Keratinocyte (primary cell): ENCODE data around the gene TEKTIP1. TPM values are rescaled to one million over a fixed set of nuclear protein-coding genes. Genes with fewer than 3 reads are reported as not detected.

Experiments used
- DNase-seq: peaks from one replicate; pipeline ENCODE4 v3.0.0-alpha.2; 2011; ENCODE audit warnings: low read depth, missing footprints, low spot score
- FAIRE-seq: peaks from 2 replicates; lab custom pipeline; 2011; peaks lifted over from hg19 to GRCh38; lab: Jason Lieb, UNC
- H2AFZ ChIP-seq: 2 replicates; pipeline ENCODE4 v1.6.0; 2012; ENCODE audit warnings: low read length, control low read depth, inconsistent platforms; ENCODE audit not compliant: control insufficient read depth
- H3K27ac ChIP-seq: 2 replicates; pipeline ENCODE4 v1.5.1; 2011; ENCODE audit warnings: low read length; ENCODE audit not compliant: control insufficient read depth, insufficient read depth
- H3K27me3 ChIP-seq: 3 replicates; pipeline ENCODE4 v1.6.0; 2011; ENCODE audit warnings: low read length; ENCODE audit not compliant: control insufficient read depth, insufficient read depth; ENCODE audit errors: extremely low read depth
- H3K36me3 ChIP-seq, 2 experiments: 2 replicates in 1 of 2; 3 replicates in 1 of 2; pipeline ENCODE4 v1.5.1; 2011; ENCODE audit warnings: low read length in 2 of 2, mild to moderate bottlenecking in 1 of 2; ENCODE audit not compliant: control insufficient read depth in 2 of 2, insufficient read depth in 2 of 2; ENCODE audit errors: extremely low read depth in 1 of 2
- H3K4me1 ChIP-seq: 3 replicates; pipeline ENCODE4 v1.5.1; 2011; ENCODE audit warnings: low read length; ENCODE audit not compliant: control insufficient read depth, insufficient read depth; ENCODE audit errors: extremely low read depth
- H3K4me2 ChIP-seq: 3 replicates; pipeline ENCODE4 v1.6.0; 2011; ENCODE audit warnings: low read depth, low read length; ENCODE audit not compliant: control insufficient read depth, insufficient read depth; ENCODE audit errors: extremely low read depth
- H3K4me3 ChIP-seq, 3 experiments: fragments of 200-600 bp in 1 of 3; sonication (generic) in 1 of 3; 2 replicates in 2 of 3; 3 replicates in 1 of 3; pipeline ENCODE4 v1.5.1; 2011 to 2016; ENCODE audit warnings: low read length in 3 of 3, mild to moderate bottlenecking in 3 of 3, control low read depth in 2 of 3, inconsistent platforms in 1 of 3, low read depth in 1 of 3, mixed read lengths in 1 of 3, mixed run types in 1 of 3, moderate library complexity in 1 of 3; ENCODE audit not compliant: control insufficient read depth in 2 of 3, insufficient read depth in 2 of 3; ENCODE audit errors: extremely low read depth in 1 of 3
- H3K79me2 ChIP-seq: 2 replicates; pipeline ENCODE4 v1.6.0; 2012; ENCODE audit warnings: low read length; ENCODE audit not compliant: control insufficient read depth, insufficient read depth
- H3K9ac ChIP-seq: 3 replicates; pipeline ENCODE4 v1.6.0; 2011; ENCODE audit warnings: low read length; ENCODE audit not compliant: control insufficient read depth, insufficient read depth; ENCODE audit errors: extremely low read depth
- H3K9me1 ChIP-seq: 3 replicates; pipeline ENCODE4 v1.6.0; 2011; ENCODE audit warnings: low read length; ENCODE audit not compliant: control insufficient read depth, insufficient read depth; ENCODE audit errors: extremely low read depth
- H3K9me3 ChIP-seq: 2 replicates; pipeline ENCODE4 v1.5.1; 2012; ENCODE audit warnings: low read depth, low read length; ENCODE audit not compliant: control insufficient read depth
- H4K20me1 ChIP-seq: 3 replicates; pipeline ENCODE4 v1.6.0; 2011; ENCODE audit warnings: low read length; ENCODE audit not compliant: control insufficient read depth, insufficient read depth; ENCODE audit errors: extremely low read depth
- CTCF ChIP-seq, 3 experiments: IDR thresholded peaks in 1 of 3; conservative IDR thresholded peaks in 1 of 3; optimal IDR thresholded peaks in 1 of 3; 2 replicates in 2 of 3; 3 replicates in 1 of 3; pipeline versions ENCODE3 to v1.5.1; 2011; ENCODE audit warnings: low read length in 3 of 3, mild to moderate bottlenecking in 3 of 3, moderate library complexity in 2 of 3, control low read depth in 1 of 3, inconsistent platforms in 1 of 3; ENCODE audit not compliant: insufficient read depth in 2 of 3; ENCODE audit errors: extremely low read depth in 1 of 3
- EZH2 ChIP-seq: IDR thresholded peaks from one replicate; pipeline ENCODE4 v1.6.1; 2012; ENCODE audit warnings: inconsistent platforms, mild to moderate bottlenecking, low read length, moderate library complexity
- dilution Hi-C: fragments of 300-500 bp; cut with MboI; formaldehyde crosslinking; loops from one replicate; pipeline ENCODE4 v1.7.0; 2020; ENCODE audit warnings: low sequenced_read_pairs; ENCODE audit not compliant: extremely low pct_ligation_motif_present
- polyA plus RNA-seq, 5 experiments: library from polyadenylated mRNA; depleted of rRNA in 3 of 5; stranded (reverse) in 3 of 5; stranded (forward) in 1 of 5; unstranded in 1 of 5; fragments of >200 nt; gene quantifications; 1 replicate in 1 of 5; 2 replicates in 3 of 5; 3 replicates in 1 of 5; pipeline versions ENCODE4 v1.2.1 to v1.2.3, GENCODE V29; 2011 to 2012; ENCODE audit warnings: missing spikeins in 2 of 5, low read depth in 1 of 5, low replicate concordance in 1 of 5

Gene TEKTIP1
- polyA plus RNA-seq, 1 donor (not counting 4 experiments of a cell fraction or from before 2014, with no cell fraction given), result not detected

DNA sequence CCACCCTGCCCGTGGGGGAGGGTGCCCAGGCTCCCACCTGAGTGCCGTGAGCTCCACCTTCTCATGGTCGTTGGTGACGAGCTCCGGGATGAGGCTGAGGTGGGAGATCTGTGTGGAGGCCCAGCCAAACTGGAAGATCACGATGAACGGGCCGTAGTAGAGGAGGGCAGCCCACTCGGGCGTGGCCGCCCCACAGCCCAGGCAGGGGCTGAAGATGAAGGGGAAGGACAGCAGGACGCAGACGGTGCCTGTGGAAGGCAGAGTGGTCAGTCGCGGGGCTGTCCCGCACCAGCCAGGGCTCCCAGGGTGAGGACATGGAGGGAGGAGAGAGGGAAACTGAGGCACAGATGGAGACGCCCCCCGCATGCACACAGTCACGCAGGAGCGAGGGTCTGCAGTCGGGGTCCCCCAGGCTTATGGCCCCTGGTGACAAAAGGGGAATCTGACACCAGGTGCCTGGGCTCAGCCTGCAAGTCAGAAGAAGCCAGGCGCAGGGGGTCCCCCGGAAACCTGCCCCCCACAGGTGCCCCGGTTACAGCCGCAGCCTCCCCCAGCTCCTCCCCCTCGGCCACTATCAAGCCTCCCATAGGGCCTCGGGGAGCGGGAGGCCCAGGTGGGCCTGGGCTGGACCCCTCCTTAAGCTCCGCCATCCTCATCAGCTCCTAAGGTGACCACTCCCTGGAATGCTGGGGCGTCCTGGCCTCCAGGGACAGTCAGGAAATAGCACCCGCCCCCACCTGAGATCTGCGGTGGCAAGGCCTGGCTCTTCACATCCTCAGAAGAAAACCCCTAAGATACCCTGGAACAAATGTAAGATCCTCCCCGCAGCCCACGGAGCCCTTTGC lies 12.2 kb downstream of the TEKTIP1 start:
- dilution Hi-C loops, result no loop called here
- Histone ChIP-seq H3K79me2 (peaks cover 26% of the 10 kb centered on the region), H3K4me1 (peaks cover 5% of the 10 kb centered on the region), H3K9me1 (no peaks in the 10 kb centered on the region), H3K4me2 (no peak overlapping the region), H3K4me3 (no peak overlapping the region), H3K27ac (no peak overlapping the region), H2AFZ (no peak overlapping the region), H3K27me3 (no peaks in the 10 kb centered on the region), H3K36me3 (peaks cover 9 to 15% of the 10 kb centered on the region in 2 experiments), H3K9ac (no peak overlapping the region), H3K9me3 (no peaks in the 10 kb centered on the region), H4K20me1 (peaks cover 7% of the 10 kb centered on the region)
- FAIRE-seq (no peak), DNase-seq (no peak)
- TF ChIP-seq EZH2 (no peak), CTCF (optimal IDR thresholded peaks at IDR 0.05 in 1 of 3, IDR thresholded peaks at IDR 0.05 in 1 of 3, conservative IDR thresholded peaks at IDR 0.05 in 1 of 3; ENCODE audit: extremely low read depth in 1 of 3, insufficient read depth in 2 of 3, low read length in 3 of 3) (no peak)

DNA sequence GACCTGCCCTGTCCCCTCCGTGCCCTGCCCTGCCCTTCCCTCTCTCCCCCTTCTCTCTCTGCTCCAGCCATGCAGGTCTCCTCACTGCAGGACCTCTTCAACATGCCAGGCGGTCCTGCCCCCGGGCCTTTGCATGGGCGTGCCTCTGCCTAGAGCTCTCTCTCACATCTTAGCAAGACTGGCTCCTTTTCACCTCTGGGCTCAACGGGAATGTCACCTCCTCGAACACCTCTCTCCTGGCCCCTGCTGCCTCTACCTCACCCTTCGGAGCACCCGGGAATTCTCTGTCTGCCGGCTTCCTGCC lies 12.8 kb downstream of the TEKTIP1 start:
- TF ChIP-seq EZH2, result no peak
- no peak for TF ChIP-seq CTCF (optimal IDR thresholded peaks at IDR 0.05 in 1 of 3, IDR thresholded peaks at IDR 0.05 in 1 of 3, conservative IDR thresholded peaks at IDR 0.05 in 1 of 3; ENCODE audit: extremely low read depth in 1 of 3, insufficient read depth in 2 of 3, low read length in 3 of 3)
- Histone ChIP-seq H3K79me2 (peaks cover 32% of the 10 kb centered on the region), H3K9me1 (no peaks in the 10 kb centered on the region), H3K4me3 (no peak overlapping the region), H2AFZ (no peak overlapping the region), H4K20me1 (peaks cover 9% of the 10 kb centered on the region), H3K27me3 (no peaks in the 10 kb centered on the region), H3K4me2 (no peak overlapping the region), H3K4me1 (peaks cover 11% of the 10 kb centered on the region), H3K9ac (no peak overlapping the region), H3K27ac (no peak overlapping the region), H3K36me3 (peaks cover 9 to 15% of the 10 kb centered on the region in 2 experiments), H3K9me3 (no peaks in the 10 kb centered on the region)
- dilution Hi-C loops, result no loop called here
- FAIRE-seq, result no peak
- no peak for DNase-seq
